G401 (cell line): Measurements from ENCODE around the gene TRDMT1. TPM values are rescaled to one million over a fixed set of nuclear protein-coding genes. Genes with fewer than 3 reads are reported as not detected.

Experiments used
- DNase-seq: peaks from one replicate; pipeline ENCODE4 v3.0.0-alpha.2; 2015; ENCODE audit warnings: low spot score
- in situ Hi-C: cut with HindIII; loops from 2 replicates; pipeline ENCODE4 v1.10.0; 2016; ENCODE audit warnings: low sequenced_read_pairs, mixed read lengths
- total RNA-seq: library from RNA; depleted of rRNA; stranded (reverse); fragments of >200 nt; shearing (Covaris generic); gene quantifications from 2 replicates; pipeline ENCODE4 v1.2.3, GENCODE V29; 2014

Gene TRDMT1
- total RNA-seq, 1 experiment from 2014 or later, result 3.2 TPM

- no peak for DNase-seq
- in situ Hi-C loops, result no loop called here
Observed at GRCh38 chr10:17144757-17145156, 56.7 kb downstream of the TRDMT1 start.

- DNase-seq, result no peak
- in situ Hi-C loops, result no loop called here
Observed at GRCh38 chr10:17144032-17144431, 57.4 kb downstream of the TRDMT1 start.

- DNase-seq, result no peak
- in situ Hi-C loops, result no loop called here
Observed at GRCh38 chr10:17143055-17143690, 58.3 kb downstream of the TRDMT1 start.

GRCh38 chr10:17141504-17142229 is 59.8 kb downstream of the TRDMT1 start:
- DNase-seq, result no peak
- in situ Hi-C loops, result no loop called here

GRCh38 chr10:17140386-17140761 is 61.1 kb downstream of the TRDMT1 start:
- no peak for DNase-seq
- in situ Hi-C loops, result no loop called here

- in situ Hi-C loops, result no loop called here
- DNase-seq, result no peak
Observed at GRCh38 chr10:17138460-17139042, 62.9 kb downstream of the TRDMT1 start.

- in situ Hi-C loops, result no loop called here
Observed at GRCh38 chr10:17134737-17135260, 66.7 kb downstream of the TRDMT1 start.

GRCh38 chr10:17134282-17134681 is 67.2 kb downstream of the TRDMT1 start:
- in situ Hi-C loops, result no loop called here
- DNase-seq, result no peak

More at GRCh38 chr10:17134737-17135260, 66.7 kb downstream of the TRDMT1 start:
- no peak for DNase-seq

GRCh38 chr10:17129741-17130140 is 71.7 kb downstream of the TRDMT1 start, which contains the start of gene CUBN:
CUBN (minus strand) TSS chr10:17129811; CDS start chr10:17129765, 46 bp downstream.
- no peak for DNase-seq
- in situ Hi-C loops, result no loop called here

GRCh38 chr10:17128261-17128660 is 73.2 kb downstream of the TRDMT1 start:
- in situ Hi-C loops, result no loop called here

GRCh38 chr10:17126327-17126726 is 75.1 kb downstream of the TRDMT1 start:
- in situ Hi-C loops, result no loop called here
- no peak for DNase-seq

More at GRCh38 chr10:17128261-17128660, 73.2 kb downstream of the TRDMT1 start:
- DNase-seq, result no peak

- in situ Hi-C loops, result no loop called here
- no peak for DNase-seq
Observed at GRCh38 chr10:17125206-17125893, 76.1 kb downstream of the TRDMT1 start.

- in situ Hi-C loops, result no loop called here
- no peak for DNase-seq
Observed at GRCh38 chr10:17123961-17124360, 77.5 kb downstream of the TRDMT1 start.

- DNase-seq, result no peak
Observed at GRCh38 chr10:17122726-17123661, 78.5 kb downstream of the TRDMT1 start.

GRCh38 chr10:17122052-17122451 is 79.4 kb downstream of the TRDMT1 start:
- DNase-seq, result no peak
- in situ Hi-C loops, result no loop called here

More at GRCh38 chr10:17122726-17123661, 78.5 kb downstream of the TRDMT1 start:
- in situ Hi-C loops, result no loop called here

GRCh38 chr10:17120694-17121093 is 80.8 kb downstream of the TRDMT1 start:
- in situ Hi-C loops, result no loop called here
- no peak for DNase-seq

GRCh38 chr10:17119845-17120244 is 81.6 kb downstream of the TRDMT1 start:
- in situ Hi-C loops, result no loop called here
- DNase-seq, result no peak

- in situ Hi-C loops, result no loop called here
- DNase-seq, result no peak
Observed at GRCh38 chr10:17116193-17116592, 85.3 kb downstream of the TRDMT1 start.
